Ishikawa (cell line): Measurements from ENCODE around the gene OS9.

Source experiments
- CEBPB ChIP-seq: IDR thresholded peaks from 2 replicates; pipeline ENCODE4 v1.6.1; 2012
- CREB1 ChIP-seq: IDR thresholded peaks from 2 replicates; pipeline ENCODE4 v1.6.1; 2012; ENCODE audit warnings: low read depth
- EP300 ChIP-seq: IDR thresholded peaks from 2 replicates; pipeline ENCODE4 v1.6.1; 2012; ENCODE audit warnings: borderline replicate concordance
- FOXM1 ChIP-seq: IDR thresholded peaks from 2 replicates; pipeline ENCODE4 v1.6.1; 2012; ENCODE audit warnings: low read depth, borderline replicate concordance
- NFIC ChIP-seq: IDR thresholded peaks from 2 replicates; pipeline ENCODE4 v1.6.1; 2012
- RAD21 ChIP-seq: IDR thresholded peaks from 2 replicates; pipeline ENCODE4 v1.6.1; 2012; ENCODE audit warnings: low read depth
- TCF12 ChIP-seq: IDR thresholded peaks from 2 replicates; pipeline ENCODE4 v1.6.1; 2012; ENCODE audit warnings: low read depth
- TEAD4 ChIP-seq: IDR thresholded peaks from 2 replicates; pipeline ENCODE4 v1.6.1; 2012
- YY1 ChIP-seq: IDR thresholded peaks from 2 replicates; pipeline ENCODE4 v1.6.1; 2012; ENCODE audit warnings: low read depth
- ZBTB7A ChIP-seq: IDR thresholded peaks from 2 replicates; pipeline ENCODE4 v1.6.1; 2012; ENCODE audit warnings: low read depth
- TF ChIP-seq, protein P1 (sequence below): IDR thresholded peaks from 2 replicates; pipeline ENCODE4 v1.6.1; 2012; ENCODE audit warnings: low read depth, mild to moderate bottlenecking
- TF ChIP-seq, protein P2 (sequence below): IDR thresholded peaks from 2 replicates; pipeline ENCODE4 v1.6.1; 2012

DNA sequence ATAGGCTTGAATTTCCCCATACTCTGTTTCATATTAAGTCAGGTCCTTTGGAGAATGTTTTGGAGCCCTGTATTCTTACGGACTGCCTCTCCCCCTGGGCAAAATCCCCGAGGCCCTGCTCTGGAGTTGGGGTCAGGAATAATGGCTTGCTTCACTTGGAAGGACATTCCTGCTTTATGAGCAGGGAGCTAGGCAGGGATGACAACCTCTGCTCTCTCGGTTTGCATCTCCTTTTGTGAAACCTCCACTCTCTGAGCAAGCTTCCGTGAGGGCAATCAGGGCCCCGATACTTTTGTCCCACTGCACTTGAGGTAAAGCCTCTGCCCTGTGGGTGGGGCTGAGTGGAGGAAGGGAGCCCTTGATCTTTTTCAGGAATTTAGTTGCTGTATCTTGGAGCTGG, 19.3 kb downstream of the OS9 start:
- TF ChIP-seq RAD21 (no peak), NFIC (no peak), CEBPB (no peak), TCF12 (no peak), EP300 (no peak), ZBTB7A (no peak), YY1 (no peak), TEAD4 (no peak), FOXM1 (no peak), CREB1 (no peak)
- TF ChIP-seq, protein P1, sequence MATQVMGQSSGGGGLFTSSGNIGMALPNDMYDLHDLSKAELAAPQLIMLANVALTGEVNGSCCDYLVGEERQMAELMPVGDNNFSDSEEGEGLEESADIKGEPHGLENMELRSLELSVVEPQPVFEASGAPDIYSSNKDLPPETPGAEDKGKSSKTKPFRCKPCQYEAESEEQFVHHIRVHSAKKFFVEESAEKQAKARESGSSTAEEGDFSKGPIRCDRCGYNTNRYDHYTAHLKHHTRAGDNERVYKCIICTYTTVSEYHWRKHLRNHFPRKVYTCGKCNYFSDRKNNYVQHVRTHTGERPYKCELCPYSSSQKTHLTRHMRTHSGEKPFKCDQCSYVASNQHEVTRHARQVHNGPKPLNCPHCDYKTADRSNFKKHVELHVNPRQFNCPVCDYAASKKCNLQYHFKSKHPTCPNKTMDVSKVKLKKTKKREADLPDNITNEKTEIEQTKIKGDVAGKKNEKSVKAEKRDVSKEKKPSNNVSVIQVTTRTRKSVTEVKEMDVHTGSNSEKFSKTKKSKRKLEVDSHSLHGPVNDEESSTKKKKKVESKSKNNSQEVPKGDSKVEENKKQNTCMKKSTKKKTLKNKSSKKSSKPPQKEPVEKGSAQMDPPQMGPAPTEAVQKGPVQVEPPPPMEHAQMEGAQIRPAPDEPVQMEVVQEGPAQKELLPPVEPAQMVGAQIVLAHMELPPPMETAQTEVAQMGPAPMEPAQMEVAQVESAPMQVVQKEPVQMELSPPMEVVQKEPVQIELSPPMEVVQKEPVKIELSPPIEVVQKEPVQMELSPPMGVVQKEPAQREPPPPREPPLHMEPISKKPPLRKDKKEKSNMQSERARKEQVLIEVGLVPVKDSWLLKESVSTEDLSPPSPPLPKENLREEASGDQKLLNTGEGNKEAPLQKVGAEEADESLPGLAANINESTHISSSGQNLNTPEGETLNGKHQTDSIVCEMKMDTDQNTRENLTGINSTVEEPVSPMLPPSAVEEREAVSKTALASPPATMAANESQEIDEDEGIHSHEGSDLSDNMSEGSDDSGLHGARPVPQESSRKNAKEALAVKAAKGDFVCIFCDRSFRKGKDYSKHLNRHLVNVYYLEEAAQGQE: no peak
- TF ChIP-seq, protein P2, sequence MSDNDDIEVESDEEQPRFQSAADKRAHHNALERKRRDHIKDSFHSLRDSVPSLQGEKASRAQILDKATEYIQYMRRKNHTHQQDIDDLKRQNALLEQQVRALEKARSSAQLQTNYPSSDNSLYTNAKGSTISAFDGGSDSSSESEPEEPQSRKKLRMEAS: no peak
